MM.1S (cell line): Measurements from ENCODE around the gene KBTBD7.

Source experiments
- DNase-seq: peaks from one replicate; pipeline ENCODE4 v3.0.0-alpha.2; 2015
- H2AFZ ChIP-seq: fragments of 300-600 bp; sonication (generic); 2 replicates; pipeline ENCODE4 v1.6.0; 2016; ENCODE audit warnings: antibody characterized with exemption, low read length
- H3F3A ChIP-seq: fragments of 300-600 bp; sonication (generic); 2 replicates; pipeline ENCODE4 v1.6.1; 2016; ENCODE audit warnings: mild to moderate bottlenecking, antibody characterized with exemption, low read length, moderate library complexity, mixed read lengths; ENCODE audit not compliant: insufficient read depth
- H3K27ac ChIP-seq: fragments of 300-600 bp; sonication (generic); 2 replicates; pipeline ENCODE4 v1.5.1; 2016; ENCODE audit warnings: mild to moderate bottlenecking, low read length
- H3K27me3 ChIP-seq: fragments of 300-600 bp; sonication (generic); replicated peaks from 2 replicates; pipeline ENCODE4 v1.6.0; 2016; ENCODE audit warnings: low read length; ENCODE audit not compliant: insufficient read depth
- H3K36me3 ChIP-seq: fragments of 300-600 bp; sonication (generic); replicated peaks from 2 replicates; pipeline ENCODE4 v1.6.1; 2016; ENCODE audit warnings: mild to moderate bottlenecking, low read length, mixed read lengths; ENCODE audit not compliant: insufficient read depth
- H3K4me1 ChIP-seq: fragments of 300-600 bp; sonication (generic); 2 replicates; pipeline ENCODE4 v1.6.1; 2016; ENCODE audit warnings: low read length, mixed read lengths
- H3K4me2 ChIP-seq: fragments of 300-600 bp; sonication (generic); 2 replicates; pipeline ENCODE4 v1.6.0; 2016; ENCODE audit warnings: low read depth, low read length
- H3K4me3 ChIP-seq: fragments of 300-600 bp; sonication (generic); 2 replicates; pipeline ENCODE4 v1.5.1; 2016; ENCODE audit warnings: low read length, mixed read lengths
- H3K79me2 ChIP-seq: fragments of 300-600 bp; sonication (generic); 2 replicates; pipeline ENCODE4 v1.6.1; 2016; ENCODE audit warnings: mixed run types, low read length, mixed read lengths
- H3K9ac ChIP-seq: fragments of 300-600 bp; sonication (generic); 2 replicates; pipeline ENCODE4 v1.6.1; 2016; ENCODE audit warnings: low read length, mixed read lengths
- H3K9me2 ChIP-seq: fragments of 300-600 bp; sonication (generic); replicated peaks from 2 replicates; pipeline ENCODE4 v1.6.1; 2016; ENCODE audit warnings: mild to moderate bottlenecking, low read length, mixed read lengths; ENCODE audit not compliant: insufficient read depth
- H3K9me3 ChIP-seq: fragments of 300-600 bp; sonication (generic); replicated peaks from 2 replicates; pipeline ENCODE4 v1.6.1; 2016; ENCODE audit warnings: mild to moderate bottlenecking, low read length, mixed read lengths; ENCODE audit not compliant: insufficient read depth
- H4K20me1 ChIP-seq: fragments of 300-600 bp; sonication (generic); 2 replicates; pipeline ENCODE4 v1.6.1; 2016; ENCODE audit warnings: mild to moderate bottlenecking, low read length, moderate library complexity, mixed read lengths; ENCODE audit not compliant: insufficient read depth
- EZH2 ChIP-seq: fragments of 300-600 bp; sonication (generic); optimal IDR thresholded peaks from 2 replicates; pipeline ENCODE3; 2017; ENCODE audit warnings: low read depth, mild to moderate bottlenecking, antibody characterized with exemption, low read length, mixed read lengths
- EZH2phosphoT487 ChIP-seq: fragments of 300-600 bp; sonication (generic); IDR thresholded peaks from 2 replicates; pipeline ENCODE4 v1.6.1; 2018; ENCODE audit warnings: antibody characterized with exemption, low read length
- TF ChIP-seq, protein P1 (sequence below): fragments of 300-600 bp; sonication (generic); IDR thresholded peaks from 2 replicates; pipeline ENCODE4 v1.5.1; 2016; ENCODE audit warnings: antibody characterized with exemption, low read length, mixed read lengths

Gene KBTBD7

DNA sequence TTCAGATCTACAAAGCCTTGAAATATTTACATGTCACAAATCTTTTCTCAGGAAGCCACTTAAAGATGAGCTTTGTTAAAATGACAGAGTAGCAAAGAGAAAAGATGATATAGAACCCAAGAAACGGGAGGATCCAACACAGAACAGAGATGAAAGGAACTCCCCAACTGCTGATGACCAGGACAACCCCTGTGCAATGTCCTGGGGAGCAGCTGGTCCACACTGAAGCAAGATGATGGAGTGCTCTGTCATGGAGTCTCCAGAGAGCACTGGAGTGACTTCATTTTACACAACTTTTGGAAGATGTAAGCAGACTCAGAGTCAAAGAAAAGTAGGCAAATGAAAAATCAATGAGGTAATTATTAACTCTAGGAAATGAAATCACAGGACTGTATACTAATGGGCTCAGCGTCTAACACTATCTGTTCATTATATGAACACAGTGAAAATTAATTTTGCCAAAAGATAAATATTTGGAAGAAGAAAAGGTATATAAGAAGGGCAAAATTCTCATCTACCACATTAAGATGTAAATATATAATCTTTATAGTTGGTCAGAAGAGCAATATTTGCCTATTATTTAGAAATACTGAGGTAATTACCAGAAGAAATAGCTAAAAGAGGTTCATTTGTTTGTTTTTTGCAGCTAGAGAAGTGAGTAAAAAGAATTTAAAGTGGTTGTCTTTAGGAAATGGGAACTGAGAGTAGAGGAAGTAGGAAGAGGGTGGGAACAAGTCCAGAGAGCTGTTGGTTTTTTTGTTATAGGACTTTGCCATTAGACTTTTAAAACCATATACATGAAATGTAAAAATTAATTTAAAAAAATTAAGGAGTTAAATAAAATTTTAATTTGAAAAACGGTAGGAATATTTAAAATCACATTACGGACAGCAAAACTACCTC lies 38.5 kb upstream of the KBTBD7 start:
- H2AFZ ChIP-seq = no peak overlapping the region
- H3K4me3 ChIP-seq = no peak overlapping the region
- no peak overlapping the region for H3K4me2 ChIP-seq
- H3K27ac ChIP-seq = no peak overlapping the region
- TF ChIP-seq EZH2phosphoT487 = no peak
- no peak for TF ChIP-seq EZH2
- TF ChIP-seq, protein P1, sequence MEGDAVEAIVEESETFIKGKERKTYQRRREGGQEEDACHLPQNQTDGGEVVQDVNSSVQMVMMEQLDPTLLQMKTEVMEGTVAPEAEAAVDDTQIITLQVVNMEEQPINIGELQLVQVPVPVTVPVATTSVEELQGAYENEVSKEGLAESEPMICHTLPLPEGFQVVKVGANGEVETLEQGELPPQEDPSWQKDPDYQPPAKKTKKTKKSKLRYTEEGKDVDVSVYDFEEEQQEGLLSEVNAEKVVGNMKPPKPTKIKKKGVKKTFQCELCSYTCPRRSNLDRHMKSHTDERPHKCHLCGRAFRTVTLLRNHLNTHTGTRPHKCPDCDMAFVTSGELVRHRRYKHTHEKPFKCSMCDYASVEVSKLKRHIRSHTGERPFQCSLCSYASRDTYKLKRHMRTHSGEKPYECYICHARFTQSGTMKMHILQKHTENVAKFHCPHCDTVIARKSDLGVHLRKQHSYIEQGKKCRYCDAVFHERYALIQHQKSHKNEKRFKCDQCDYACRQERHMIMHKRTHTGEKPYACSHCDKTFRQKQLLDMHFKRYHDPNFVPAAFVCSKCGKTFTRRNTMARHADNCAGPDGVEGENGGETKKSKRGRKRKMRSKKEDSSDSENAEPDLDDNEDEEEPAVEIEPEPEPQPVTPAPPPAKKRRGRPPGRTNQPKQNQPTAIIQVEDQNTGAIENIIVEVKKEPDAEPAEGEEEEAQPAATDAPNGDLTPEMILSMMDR = no peak
- H3F3A ChIP-seq = no peaks in the 10 kb centered on the region
- H3K27me3 ChIP-seq = no peaks in the 10 kb centered on the region
- H4K20me1 ChIP-seq = no peaks in the 10 kb centered on the region
- H3K9ac ChIP-seq = no peak overlapping the region
- no peaks in the 10 kb centered on the region for H3K4me1 ChIP-seq
- no peak for DNase-seq
- no peaks in the 10 kb centered on the region for H3K79me2 ChIP-seq
- H3K9me2 ChIP-seq = no peaks in the 10 kb centered on the region
- no peaks in the 10 kb centered on the region for H3K36me3 ChIP-seq
- no peaks in the 10 kb centered on the region for H3K9me3 ChIP-seq

DNA sequence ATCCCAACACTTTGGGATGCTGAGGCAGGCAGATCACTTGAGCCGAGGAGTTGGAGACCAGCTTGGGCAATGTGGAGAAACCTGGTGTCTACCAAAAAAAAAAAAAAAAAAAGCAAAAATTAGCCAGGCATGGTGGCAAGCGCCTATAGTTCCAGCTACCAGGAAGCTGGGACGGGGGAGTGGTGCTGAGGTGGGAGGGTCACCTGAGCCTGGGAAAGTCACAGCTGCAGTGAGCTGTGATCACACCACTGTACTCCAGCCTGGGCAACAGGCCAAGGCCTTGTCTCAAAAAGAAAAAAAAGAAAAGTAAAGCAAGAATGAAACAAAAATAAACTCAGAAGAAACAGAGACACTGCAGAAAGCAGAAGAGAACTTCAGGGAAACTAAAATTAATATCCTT lies 37.4 kb upstream of the KBTBD7 start:
- TF ChIP-seq EZH2phosphoT487 (no peak), EZH2 (no peak)
- TF ChIP-seq, protein P1 = no peak
- Histone ChIP-seq H2AFZ (no peak overlapping the region), H3K9me3 (no peaks in the 10 kb centered on the region), H3F3A (no peaks in the 10 kb centered on the region), H3K36me3 (no peaks in the 10 kb centered on the region), H3K4me2 (no peak overlapping the region), H3K4me3 (no peak overlapping the region), H3K27me3 (no peaks in the 10 kb centered on the region), H3K4me1 (no peaks in the 10 kb centered on the region), H3K79me2 (no peaks in the 10 kb centered on the region), H3K9me2 (no peaks in the 10 kb centered on the region), H3K27ac (no peak overlapping the region), H3K9ac (no peak overlapping the region), H4K20me1 (no peaks in the 10 kb centered on the region)
- no peak for DNase-seq

DNA sequence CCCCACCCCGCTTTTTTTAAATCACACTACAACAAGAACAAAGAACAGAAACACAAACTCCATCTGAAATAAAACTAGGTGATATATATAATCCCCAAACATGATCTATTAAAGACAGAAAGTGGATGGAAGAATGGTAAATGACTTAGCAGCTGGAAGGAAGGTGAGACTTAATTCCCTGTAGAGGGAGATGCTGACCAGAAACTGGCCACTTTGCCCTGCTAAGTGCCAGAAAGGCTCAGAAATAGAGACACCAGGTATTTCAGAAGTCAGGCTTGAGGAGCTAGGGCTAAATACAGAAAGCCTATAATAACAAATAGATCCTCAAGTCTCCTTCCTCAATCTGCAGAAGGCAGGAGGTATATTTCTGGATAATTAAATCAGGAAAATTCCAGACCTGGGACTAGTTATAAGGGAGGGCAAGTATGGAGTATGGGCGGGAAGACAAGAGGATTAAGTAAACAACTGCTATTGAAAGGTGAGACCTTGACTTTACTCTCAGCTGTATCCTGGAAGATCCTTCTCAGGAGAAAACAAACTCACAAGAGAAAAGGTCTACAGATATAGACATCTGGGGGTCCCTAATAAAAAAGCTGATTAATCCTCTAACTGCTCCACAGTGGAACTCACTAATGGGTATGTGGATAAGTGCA lies 36.8 kb upstream of the KBTBD7 start:
- Histone ChIP-seq H3K4me2 (no peak overlapping the region), H2AFZ (no peak overlapping the region), H3K4me3 (no peak overlapping the region), H3K4me1 (no peaks in the 10 kb centered on the region), H3K36me3 (no peaks in the 10 kb centered on the region), H3K79me2 (no peaks in the 10 kb centered on the region), H4K20me1 (no peaks in the 10 kb centered on the region), H3K9me2 (no peaks in the 10 kb centered on the region), H3K9me3 (no peaks in the 10 kb centered on the region), H3K9ac (no peak overlapping the region), H3F3A (no peaks in the 10 kb centered on the region), H3K27ac (no peak overlapping the region), H3K27me3 (no peaks in the 10 kb centered on the region)
- no peak for DNase-seq
- TF ChIP-seq, protein P1 = no peak
- TF ChIP-seq EZH2phosphoT487 (no peak), EZH2 (no peak)
